DMS 273 (cell line): ENCODE data around the gene QSER1.
A peak's percentile ranks its signal among the peaks of the same experiment; 100 is the strongest.
"Not testable (repeated sequence)": the region's sequence is repeated elsewhere in the genome, so short reads cannot be mapped to it uniquely, and the experiment has no call there.

Experiments used
- DNase-seq: peaks from one replicate; lab custom pipeline; 2025; ENCODE audit not compliant: unreplicated experiment; lab: John Stamatoyannopoulos, UW

Gene QSER1

GRCh38 chr11:32991898-32992297 lies 99.3 kb downstream of the QSER1 start:
- no peak for DNase-seq

- no peak for DNase-seq
These were observed 107.6 kb downstream of the QSER1 start for GRCh38 chr11:33000181-33000580.

- DNase-seq, result no peak
These were observed 108.7 kb downstream of the QSER1 start for GRCh38 chr11:33001281-33001680.

GRCh38 chr11:33001751-33002542 lies 109.3 kb downstream of the QSER1 start:
- no peak for DNase-seq

- no peak for DNase-seq
These were observed 112.6 kb downstream of the QSER1 start for GRCh38 chr11:33005175-33005574.

- DNase-seq, result no peak
These were observed 113.4 kb downstream of the QSER1 start for GRCh38 chr11:33006010-33006409.

GRCh38 chr11:33013755-33014154 lies 121.1 kb downstream of the QSER1 start:
- no peak for DNase-seq

GRCh38 chr11:33015621-33016551 lies 123.3 kb downstream of the QSER1 start, which contains the start of gene DEPDC7:
TSS of gene DEPDC7 (plus strand) at chr11:33015878. CDS start at chr11:33015956, 78 bp downstream.
- DNase-seq, result peak; percentile 96

GRCh38 chr11:33016654-33017053 lies 124.0 kb downstream of the QSER1 start:
- peak; percentile 20 for DNase-seq

- peak; percentile 36 for DNase-seq
These were observed 124.9 kb downstream of the QSER1 start for GRCh38 chr11:33017478-33017877.

GRCh38 chr11:33017965-33018364 lies 125.4 kb downstream of the QSER1 start:
- DNase-seq, result no peak

GRCh38 chr11:33018840-33019239 lies 126.2 kb downstream of the QSER1 start:
- DNase-seq, result peak; percentile 3

GRCh38 chr11:33021501-33021900 lies 128.9 kb downstream of the QSER1 start:
- no peak for DNase-seq

GRCh38 chr11:33021937-33022336 lies 129.3 kb downstream of the QSER1 start:
- no peak for DNase-seq

GRCh38 chr11:33025339-33025722 lies 132.7 kb downstream of the QSER1 start:
- DNase-seq, result no peak

GRCh38 chr11:33027233-33027632 lies 134.6 kb downstream of the QSER1 start:
- DNase-seq, result no peak

GRCh38 chr11:33027846-33028536 lies 135.4 kb downstream of the QSER1 start:
- no peak for DNase-seq

GRCh38 chr11:33028537-33028914 lies 135.9 kb downstream of the QSER1 start:
- DNase-seq, result no peak

- DNase-seq, result not testable (repeated sequence)
These were observed 136.6 kb downstream of the QSER1 start for GRCh38 chr11:33029218-33029617.
